K562 (cell line): Measurements from ENCODE around the gene POP7. TPM values are rescaled to one million over a fixed set of nuclear protein-coding genes. Genes with fewer than 3 reads are reported as not detected.

Source experiments
- ARID1B ChIP-seq: fragments of 450-650 bp; IDR thresholded peaks from 2 replicates; pipeline ENCODE4 v1.6.1; 2016; ENCODE audit warnings: antibody characterized with exemption, mild to moderate bottlenecking, inconsistent platforms
- ASH1L ChIP-seq: fragments of 450-650 bp; IDR thresholded peaks from 2 replicates; pipeline ENCODE4 v1.6.1; 2018; ENCODE audit warnings: borderline replicate concordance, mild to moderate bottlenecking, low read depth; ENCODE audit not compliant: partially characterized antibody
- CHD4 ChIP-seq: fragments of 200-600 bp; sonication (generic); IDR thresholded peaks from 3 replicates; pipeline ENCODE4 v1.6.1; 2012; ENCODE audit warnings: low read depth, mild to moderate bottlenecking, mixed read lengths, low read length, inconsistent platforms; ENCODE audit not compliant: insufficient read depth, insufficient replicate concordance, poor library complexity, severe bottlenecking
- ID3 ChIP-seq, 2 experiments: fragments of 250-450 bp in 1 of 2; fragments of 450-650 bp in 1 of 2; sonication (Bioruptor Pico) in 1 of 2; IDR thresholded peaks; 2 replicates each; pipeline versions ENCODE4 v1.6.1 to v1.8.0; 2016 to 2021; ENCODE audit warnings: mild to moderate bottlenecking in 2 of 2, moderate library complexity in 2 of 2, missing compliant biosample characterization in 1 of 2, missing genetic modification characterization in 1 of 2
- MNT ChIP-seq, 2 experiments: fragments of 450-650 bp; conservative IDR thresholded peaks; 2 replicates each; pipeline ENCODE4 v1.6.1; 2017; ENCODE audit warnings: mild to moderate bottlenecking in 2 of 2, moderate library complexity in 2 of 2
- NFRKB ChIP-seq: fragments of 450-650 bp; IDR thresholded peaks from 2 replicates; pipeline ENCODE4 v1.6.1; 2016; ENCODE audit warnings: low read depth
- NONO ChIP-seq, 2 experiments: fragments of 200-400 bp in 1 of 2; fragments of 450-650 bp in 1 of 2; formaldehyde crosslinking in 1 of 2; IDR thresholded peaks; 2 replicates each; pipeline ENCODE4 v1.6.1; 2017; ENCODE audit warnings: low read depth in 2 of 2, mild to moderate bottlenecking in 2 of 2, moderate library complexity in 2 of 2, low read length in 1 of 2
- NR4A1 ChIP-seq, 2 experiments: fragments of 250-450 bp in 1 of 2; fragments of 450-650 bp in 1 of 2; sonication (Bioruptor Pico) in 1 of 2; IDR thresholded peaks; 2 replicates each; pipeline versions ENCODE4 v1.4.0 to v1.6.1; 2016 to 2020; ENCODE audit warnings: mild to moderate bottlenecking in 2 of 2, missing compliant biosample characterization in 1 of 2, missing genetic modification characterization in 1 of 2, moderate library complexity in 1 of 2
- ZNF143 ChIP-seq: sonication (generic); formaldehyde crosslinking; IDR thresholded peaks from 2 replicates; pipeline ENCODE4 v1.9.0; 2022; ENCODE audit warnings: mild to moderate bottlenecking, missing genetic modification reagents
- ZNF239 ChIP-seq: fragments of 250-450 bp; sonication (Bioruptor Pico); IDR thresholded peaks from 2 replicates; pipeline ENCODE4 v1.4.0; 2020; ENCODE audit warnings: mild to moderate bottlenecking
- ZNF263 ChIP-seq: sonication (generic); formaldehyde crosslinking; IDR thresholded peaks from 2 replicates; pipeline ENCODE4 v1.8.0; 2022; ENCODE audit warnings: mild to moderate bottlenecking, missing genetic modification reagents, borderline replicate concordance
- ZNF431 ChIP-seq: sonication (generic); formaldehyde crosslinking; IDR thresholded peaks from 2 replicates; pipeline ENCODE4 v1.8.0; 2022; ENCODE audit warnings: mild to moderate bottlenecking, missing genetic modification reagents
- polyA plus RNA-seq, 8 experiments: library from polyadenylated mRNA; depleted of rRNA in 4 of 8; stranded (reverse) in 5 of 8; unstranded in 3 of 8; fragments of >200 nt; fragmentation: Nextera tagmentation in 2 of 8; fragmentation: Illumina TruSeq in 1 of 8; extraction: Ambion mirVana in 2 of 8; extraction: Trizol in 1 of 8; gene quantifications; 2 replicates each; pipeline versions ENCODE4 v1.2.1 to v1.2.3, GENCODE V29; 2011 to 2014; ENCODE audit warnings: inconsistent platforms in 1 of 8, missing spikeins in 1 of 8
- total RNA-seq, 7 experiments: library from RNA; depleted of rRNA in 6 of 7; stranded (reverse); fragments of >200 nt in 6 of 7; fragmentation: Illumina TruSeq in 2 of 7; extraction: Trizol in 2 of 7; gene quantifications; 2 replicates each; pipeline versions ENCODE4 v1.2.1 to v1.2.3, GENCODE V29; 2011 to 2021; ENCODE audit warnings: low replicate concordance in 1 of 7
- TF ChIP-seq, protein P1 (sequence below), 2 experiments: fragments of 450-650 bp; IDR thresholded peaks; 2 replicates each; pipeline ENCODE4 v1.6.1; 2016
- TF ChIP-seq, protein P2 (sequence below): fragments of 450-650 bp; formaldehyde crosslinking; IDR thresholded peaks from 2 replicates; pipeline ENCODE4 v1.4.0; 2020; ENCODE audit warnings: mild to moderate bottlenecking, mixed read lengths
- TF ChIP-seq, protein P3 (sequence below): fragments of 450-650 bp; formaldehyde crosslinking; IDR thresholded peaks from 2 replicates; pipeline ENCODE4 v1.4.0; 2022; ENCODE audit warnings: missing genetic modification characterization
- TF ChIP-seq, protein P4 (sequence below): IDR thresholded peaks from 2 replicates; pipeline ENCODE4 v1.6.1; 2011; ENCODE audit warnings: borderline replicate concordance, low read depth, mild to moderate bottlenecking, moderate library complexity, low read length; ENCODE audit not compliant: insufficient read depth, poor library complexity, severe bottlenecking

POP7 gene
- total and polyA plus RNA-seq, 9 of the 15 experiments (the other 6 are each of a cell fraction or from before 2014, with no cell fraction given), result 11.5 to 163 (median 68.9) TPM

DNA sequence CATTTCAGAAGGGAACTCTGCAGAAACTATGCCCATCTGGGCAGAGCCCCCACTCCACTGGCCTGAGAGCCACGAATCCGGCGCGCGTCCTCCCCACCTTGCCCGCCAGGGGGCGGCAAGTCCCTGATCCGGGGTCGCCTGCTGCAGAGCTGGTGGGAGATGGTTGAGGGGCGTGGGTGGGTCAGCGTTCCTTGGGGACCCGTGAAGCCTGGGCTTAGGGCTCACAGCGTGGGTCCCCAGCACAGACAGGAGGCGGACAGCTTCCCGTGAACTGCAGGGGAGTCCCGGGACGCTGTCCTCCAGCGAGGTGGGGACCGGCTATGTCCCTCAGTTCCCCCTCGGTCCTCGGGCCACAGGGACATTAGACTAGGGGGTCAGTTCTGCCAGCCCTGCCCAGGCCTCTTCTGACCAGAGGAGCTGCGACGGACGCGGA, 585 bp upstream of the POP7 start (continued):
- TF ChIP-seq, protein P1, sequence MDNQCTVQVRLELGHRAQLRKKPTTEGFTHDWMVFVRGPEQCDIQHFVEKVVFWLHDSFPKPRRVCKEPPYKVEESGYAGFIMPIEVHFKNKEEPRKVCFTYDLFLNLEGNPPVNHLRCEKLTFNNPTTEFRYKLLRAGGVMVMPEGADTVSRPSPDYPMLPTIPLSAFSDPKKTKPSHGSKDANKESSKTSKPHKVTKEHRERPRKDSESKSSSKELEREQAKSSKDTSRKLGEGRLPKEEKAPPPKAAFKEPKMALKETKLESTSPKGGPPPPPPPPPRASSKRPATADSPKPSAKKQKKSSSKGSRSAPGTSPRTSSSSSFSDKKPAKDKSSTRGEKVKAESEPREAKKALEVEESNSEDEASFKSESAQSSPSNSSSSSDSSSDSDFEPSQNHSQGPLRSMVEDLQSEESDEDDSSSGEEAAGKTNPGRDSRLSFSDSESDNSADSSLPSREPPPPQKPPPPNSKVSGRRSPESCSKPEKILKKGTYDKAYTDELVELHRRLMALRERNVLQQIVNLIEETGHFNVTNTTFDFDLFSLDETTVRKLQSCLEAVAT (IDR thresholded peaks at IDR 0.05), result peak in 1 of 2 experiments; percentile 58; a peak in 2 of 4 replicates
- peak; percentile 82; the same call in 1 of the 2 replicates for TF ChIP-seq NR4A1 (CRISPR knock-in tag; IDR thresholded peaks at IDR 0.05)
- no peak for TF ChIP-seq NR4A1 (tag; IDR thresholded peaks at IDR 0.05)
- peak; percentile 57; the same call in 1 of the 2 replicates for TF ChIP-seq ZNF263 (CRISPR knock-in tag)
- TF ChIP-seq ASH1L, result no peak
- peak; percentile 53 for TF ChIP-seq ARID1B
- TF ChIP-seq CHD4, result no peak
- peak; percentile 35; the same call in 1 of the 2 replicates for TF ChIP-seq NFRKB
- TF ChIP-seq, protein P2, sequence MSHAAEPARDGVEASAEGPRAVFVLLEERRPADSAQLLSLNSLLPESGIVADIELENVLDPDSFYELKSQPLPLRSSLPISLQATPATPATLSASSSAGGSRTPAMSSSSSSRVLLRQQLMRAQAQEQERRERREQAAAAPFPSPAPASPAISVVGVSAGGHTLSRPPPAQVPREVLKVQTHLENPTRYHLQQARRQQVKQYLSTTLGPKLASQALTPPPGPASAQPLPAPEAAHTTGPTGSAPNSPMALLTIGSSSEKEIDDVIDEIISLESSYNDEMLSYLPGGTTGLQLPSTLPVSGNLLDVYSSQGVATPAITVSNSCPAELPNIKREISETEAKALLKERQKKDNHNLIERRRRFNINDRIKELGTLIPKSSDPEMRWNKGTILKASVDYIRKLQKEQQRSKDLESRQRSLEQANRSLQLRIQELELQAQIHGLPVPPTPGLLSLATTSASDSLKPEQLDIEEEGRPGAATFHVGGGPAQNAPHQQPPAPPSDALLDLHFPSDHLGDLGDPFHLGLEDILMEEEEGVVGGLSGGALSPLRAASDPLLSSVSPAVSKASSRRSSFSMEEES (CRISPR knock-in tag), result no peak
- no peak for TF ChIP-seq ID3 (CRISPR knock-in tag; IDR thresholded peaks at IDR 0.05)
- TF ChIP-seq ID3 (tag; IDR thresholded peaks at IDR 0.05), result peak; percentile 65; the same call in 1 of the 2 replicates
- 0 out of 4 replicates have a peak, but pooled peaks of 1 of the 2 experiments have one; percentile 65 for TF ChIP-seq NONO (IDR thresholded peaks at IDR 0.05; ENCODE audit: low read depth in 2 of 2, low read length in 1 of 2)
- TF ChIP-seq, protein P3, sequence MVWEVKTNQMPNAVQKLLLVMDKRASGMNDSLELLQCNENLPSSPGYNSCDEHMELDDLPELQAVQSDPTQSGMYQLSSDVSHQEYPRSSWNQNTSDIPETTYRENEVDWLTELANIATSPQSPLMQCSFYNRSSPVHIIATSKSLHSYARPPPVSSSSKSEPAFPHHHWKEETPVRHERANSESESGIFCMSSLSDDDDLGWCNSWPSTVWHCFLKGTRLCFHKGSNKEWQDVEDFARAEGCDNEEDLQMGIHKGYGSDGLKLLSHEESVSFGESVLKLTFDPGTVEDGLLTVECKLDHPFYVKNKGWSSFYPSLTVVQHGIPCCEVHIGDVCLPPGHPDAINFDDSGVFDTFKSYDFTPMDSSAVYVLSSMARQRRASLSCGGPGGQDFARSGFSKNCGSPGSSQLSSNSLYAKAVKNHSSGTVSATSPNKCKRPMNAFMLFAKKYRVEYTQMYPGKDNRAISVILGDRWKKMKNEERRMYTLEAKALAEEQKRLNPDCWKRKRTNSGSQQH, result 0 out of 2 replicates have a peak, but pooled peaks have one; percentile 80
- TF ChIP-seq, protein P4, sequence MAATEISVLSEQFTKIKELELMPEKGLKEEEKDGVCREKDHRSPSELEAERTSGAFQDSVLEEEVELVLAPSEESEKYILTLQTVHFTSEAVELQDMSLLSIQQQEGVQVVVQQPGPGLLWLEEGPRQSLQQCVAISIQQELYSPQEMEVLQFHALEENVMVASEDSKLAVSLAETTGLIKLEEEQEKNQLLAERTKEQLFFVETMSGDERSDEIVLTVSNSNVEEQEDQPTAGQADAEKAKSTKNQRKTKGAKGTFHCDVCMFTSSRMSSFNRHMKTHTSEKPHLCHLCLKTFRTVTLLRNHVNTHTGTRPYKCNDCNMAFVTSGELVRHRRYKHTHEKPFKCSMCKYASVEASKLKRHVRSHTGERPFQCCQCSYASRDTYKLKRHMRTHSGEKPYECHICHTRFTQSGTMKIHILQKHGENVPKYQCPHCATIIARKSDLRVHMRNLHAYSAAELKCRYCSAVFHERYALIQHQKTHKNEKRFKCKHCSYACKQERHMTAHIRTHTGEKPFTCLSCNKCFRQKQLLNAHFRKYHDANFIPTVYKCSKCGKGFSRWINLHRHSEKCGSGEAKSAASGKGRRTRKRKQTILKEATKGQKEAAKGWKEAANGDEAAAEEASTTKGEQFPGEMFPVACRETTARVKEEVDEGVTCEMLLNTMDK, result peak; percentile 83
- TF ChIP-seq ZNF143 (CRISPR knock-in tag), result no peak
- no peak for TF ChIP-seq MNT (conservative IDR thresholded peaks at IDR 0.05)
- TF ChIP-seq ZNF431 (CRISPR knock-in tag), result no peak
- TF ChIP-seq ZNF239 (CRISPR knock-in tag), result no peak
